ENCODE results near the gene CDK5R2.

- TF ChIP-seq CTCF (IDR thresholded peaks at IDR 0.05) (no peak), POLR2AphosphoS5 (IDR thresholded peaks at IDR 0.05; ENCODE audit: low read depth, low read length) (no peak), SIN3A (IDR thresholded peaks at IDR 0.05; ENCODE audit: borderline replicate concordance, insufficient read depth, low read depth, low read length) (no peak), REST (IDR thresholded peaks at IDR 0.05; ENCODE audit: insufficient read depth in 1 of 2, low read depth in 2 of 2, low read length in 1 of 2) (no peak)
Measured at GRCh38 chr2:218990612-218991011, 31.1 kb downstream of the CDK5R2 start.

Measured in Panc1 (cell line).